Inflammatory macrophage treated with lipopolysaccharide for 1 hour (primary cell): ENCODE measurements around the gene SLC34A1.
"Not testable (repeated sequence)": the region's sequence is repeated elsewhere in the genome, so short reads cannot be mapped to it uniquely, and the experiment has no call there.

Experiments
- DNase-seq, 2 donors: peaks; one replicate each; pipeline ENCODE4 v3.0.0-alpha.2; 2020 to 2022

Gene SLC34A1

DNA sequence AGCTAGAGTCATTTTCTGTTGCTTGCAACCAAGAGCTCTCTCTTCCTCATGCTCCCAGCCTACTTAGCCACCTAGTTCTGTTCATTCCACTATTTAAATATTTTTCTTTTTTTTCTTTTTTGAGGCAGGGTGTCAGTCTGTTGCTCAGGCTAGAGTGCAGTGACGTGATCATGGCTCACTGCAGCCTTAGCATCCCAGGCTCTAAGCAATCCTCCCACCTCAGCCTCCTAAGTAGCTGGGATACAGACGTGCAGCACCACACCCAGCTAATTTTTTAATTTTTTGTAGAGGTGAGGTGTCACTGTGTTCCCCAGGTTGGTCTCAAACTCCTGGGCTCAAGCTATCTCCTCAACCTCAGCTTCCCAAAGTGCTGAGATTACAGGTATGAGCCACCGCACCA, 30.2 kb downstream of the SLC34A1 start:
- DNase-seq, result no peak

DNA sequence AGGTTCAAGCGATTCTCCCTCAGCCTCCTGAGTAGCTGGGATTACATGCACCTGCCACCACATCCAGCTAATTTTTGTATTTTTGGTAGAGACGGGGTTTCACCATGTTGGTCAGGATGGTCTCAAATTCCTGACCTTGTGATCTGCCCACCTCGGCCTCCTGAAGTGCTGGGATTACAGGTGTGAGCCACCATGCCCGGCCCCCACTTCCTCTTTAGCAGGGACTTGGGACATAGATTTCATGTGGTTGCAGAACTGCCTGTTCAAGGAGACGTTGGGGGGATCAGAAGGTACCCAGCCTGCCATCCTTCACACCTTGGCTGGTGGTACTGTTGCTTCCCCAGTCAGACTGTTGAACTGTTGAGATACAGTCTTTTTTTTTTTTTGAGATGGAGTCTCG, 32.8 kb downstream of the SLC34A1 start:
- DNase-seq, result not testable (repeated sequence)

DNA sequence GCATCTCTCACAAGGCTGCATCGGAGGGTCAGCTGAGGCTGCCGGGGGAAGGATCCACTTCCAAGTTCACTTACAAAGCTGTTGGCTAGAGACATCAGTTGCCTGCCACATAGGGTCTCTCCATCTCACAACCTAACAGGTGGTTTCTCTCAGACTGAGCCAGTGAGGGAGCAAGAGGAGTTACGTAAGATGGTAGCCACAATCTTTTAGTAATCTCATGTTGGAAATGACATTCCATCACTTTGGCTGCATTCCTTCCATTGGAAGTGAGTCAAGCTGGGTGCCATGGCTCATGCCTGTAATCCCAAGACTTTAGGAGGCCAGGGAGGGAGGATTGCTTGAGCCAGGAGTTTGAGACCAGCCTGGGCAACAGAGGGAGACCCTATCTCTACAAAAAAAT, 34.8 kb downstream of the SLC34A1 start:
- DNase-seq, result no peak

DNA sequence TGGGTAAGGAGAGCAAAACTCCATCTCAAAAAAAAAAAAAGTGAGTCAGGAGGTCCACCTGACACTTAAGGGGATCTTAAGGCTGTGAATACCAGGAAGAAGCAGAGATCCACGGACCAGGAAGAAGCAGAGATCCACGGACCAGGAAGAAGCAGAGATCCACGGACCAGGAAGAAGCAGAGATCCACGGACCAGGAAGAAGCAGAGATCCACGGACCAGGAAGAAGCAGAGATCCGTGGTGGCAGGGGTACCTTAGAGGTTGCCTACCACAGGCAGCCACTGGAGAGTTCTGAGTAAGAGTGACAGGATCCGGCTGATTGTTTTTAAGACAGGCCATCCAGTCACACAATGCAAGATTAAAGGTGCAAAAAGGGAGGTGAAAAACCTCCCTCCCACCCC, 36.2 kb downstream of the SLC34A1 start:
- DNase-seq, result not testable (repeated sequence)

DNA sequence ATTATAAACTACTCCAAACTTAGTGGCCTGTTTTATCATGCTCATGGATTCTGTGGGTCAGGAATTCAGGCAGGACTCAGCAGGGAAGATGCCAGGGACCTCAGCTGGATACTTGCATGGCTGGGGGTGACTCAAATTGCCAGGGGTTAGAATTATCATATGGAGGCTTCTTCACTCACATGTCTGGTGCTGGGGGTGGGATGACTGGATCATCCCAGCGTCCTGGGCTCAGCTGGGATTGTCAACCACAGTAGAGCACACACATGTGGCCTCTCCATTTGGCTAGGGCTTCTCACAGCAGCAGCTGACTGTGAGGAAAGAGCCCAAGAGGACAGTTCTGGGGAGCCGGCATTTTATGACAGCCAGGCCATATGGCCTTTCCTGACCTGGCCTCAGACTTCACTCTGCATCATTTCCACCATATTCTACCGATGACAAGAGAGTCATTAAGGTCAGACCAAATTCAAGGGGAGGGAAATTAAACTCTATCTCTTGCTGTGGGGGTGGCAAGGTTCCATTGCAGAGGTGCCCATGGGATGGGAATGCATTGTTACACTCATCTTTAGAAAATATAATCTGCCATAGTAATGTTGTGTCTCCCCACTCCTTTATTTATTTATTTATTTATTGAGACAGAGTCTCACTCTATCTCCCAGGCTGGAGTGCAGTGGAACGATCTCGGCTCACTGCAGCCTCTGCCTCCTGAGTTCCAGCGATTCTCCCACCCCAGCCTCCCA, 37.0 kb downstream of the SLC34A1 start:
- DNase-seq, result no peak

DNA sequence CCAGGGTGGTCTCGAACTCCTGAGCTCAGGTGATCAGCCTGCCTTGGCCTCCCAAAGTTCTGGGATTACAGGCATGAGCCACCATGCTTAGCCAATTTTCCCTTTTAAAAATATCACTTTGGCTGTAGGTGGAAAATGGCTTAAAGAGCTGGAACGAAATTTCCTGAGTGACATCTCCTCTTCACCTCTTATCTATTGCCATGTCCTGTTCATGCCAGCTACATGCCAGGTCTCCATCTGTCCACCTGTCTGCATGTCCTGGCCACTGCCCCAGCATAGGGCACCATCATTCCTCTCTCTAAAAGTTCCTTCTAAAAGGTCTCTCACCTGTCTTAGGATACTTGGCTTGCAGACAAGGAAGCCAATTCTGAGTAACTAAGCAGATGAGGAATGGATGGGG, 39.4 kb downstream of the SLC34A1 start:
- DNase-seq, result no peak

DNA sequence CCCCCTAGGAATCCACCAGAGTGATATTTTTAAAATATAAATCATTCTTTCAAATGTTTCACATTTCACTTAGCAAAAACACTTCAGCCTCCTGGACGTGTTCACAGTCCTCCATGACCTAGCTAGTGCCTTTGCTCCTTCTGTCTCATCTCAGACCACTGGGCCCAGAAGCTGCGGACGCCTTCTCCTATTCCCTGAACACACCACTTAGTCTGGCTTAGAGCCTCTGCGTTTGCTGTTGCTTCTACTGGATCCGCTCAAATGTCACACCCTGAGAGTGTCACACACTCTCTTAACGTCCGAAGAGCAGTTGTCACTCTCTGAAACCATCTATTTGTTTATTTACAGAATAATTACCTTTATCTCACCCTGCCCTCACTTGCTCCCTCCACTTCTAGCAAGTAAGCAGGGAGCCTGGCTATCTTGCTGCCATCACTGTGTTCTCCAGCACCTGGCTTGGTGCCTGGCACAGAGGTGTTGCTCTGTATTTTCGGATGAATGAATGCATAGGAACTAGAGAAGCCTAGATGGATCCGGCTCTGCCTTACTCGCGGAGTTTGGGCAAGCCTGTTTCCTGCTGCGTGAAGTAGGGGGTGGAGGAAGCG, 41.1 kb downstream of the SLC34A1 start:
- no peak for DNase-seq

DNA sequence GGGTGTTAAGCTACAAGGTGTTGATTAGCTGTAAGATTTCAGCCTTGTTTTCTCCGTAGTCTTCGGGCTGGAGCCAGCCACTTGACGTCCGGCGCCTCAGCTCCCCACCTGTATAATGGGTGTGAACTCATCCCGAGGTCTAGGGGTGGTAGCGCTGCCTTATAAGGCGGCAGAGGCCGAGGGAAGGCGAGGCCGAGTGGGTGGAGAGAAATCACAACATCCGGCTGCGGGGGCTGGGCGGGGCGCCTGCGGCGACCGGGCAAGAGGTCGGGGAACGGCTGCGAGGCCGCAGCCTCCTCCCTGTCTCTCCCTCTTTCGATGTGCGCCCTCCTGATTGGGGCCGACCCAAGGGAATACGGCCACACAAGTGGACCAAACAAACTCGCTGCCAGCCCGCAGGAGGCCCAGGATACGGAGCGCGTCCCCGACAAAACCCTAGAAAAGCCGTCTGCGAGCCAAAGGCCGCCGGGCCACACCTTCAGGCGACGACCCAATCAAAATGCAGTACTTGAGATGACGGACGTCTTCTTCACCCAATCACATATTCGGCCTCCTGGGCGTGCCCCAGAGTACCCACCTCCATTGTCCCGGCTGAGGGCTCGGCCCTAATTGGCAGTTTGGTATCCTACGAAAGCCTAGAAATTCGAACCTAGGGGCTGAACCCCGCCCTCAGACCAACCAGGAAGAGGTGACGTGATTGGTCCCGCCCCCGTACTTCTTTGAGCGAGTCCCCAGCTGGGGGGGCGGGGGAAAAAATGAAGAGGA, 41.7 kb downstream of the SLC34A1 start:
- DNase-seq, result peak; percentile 100

DNA sequence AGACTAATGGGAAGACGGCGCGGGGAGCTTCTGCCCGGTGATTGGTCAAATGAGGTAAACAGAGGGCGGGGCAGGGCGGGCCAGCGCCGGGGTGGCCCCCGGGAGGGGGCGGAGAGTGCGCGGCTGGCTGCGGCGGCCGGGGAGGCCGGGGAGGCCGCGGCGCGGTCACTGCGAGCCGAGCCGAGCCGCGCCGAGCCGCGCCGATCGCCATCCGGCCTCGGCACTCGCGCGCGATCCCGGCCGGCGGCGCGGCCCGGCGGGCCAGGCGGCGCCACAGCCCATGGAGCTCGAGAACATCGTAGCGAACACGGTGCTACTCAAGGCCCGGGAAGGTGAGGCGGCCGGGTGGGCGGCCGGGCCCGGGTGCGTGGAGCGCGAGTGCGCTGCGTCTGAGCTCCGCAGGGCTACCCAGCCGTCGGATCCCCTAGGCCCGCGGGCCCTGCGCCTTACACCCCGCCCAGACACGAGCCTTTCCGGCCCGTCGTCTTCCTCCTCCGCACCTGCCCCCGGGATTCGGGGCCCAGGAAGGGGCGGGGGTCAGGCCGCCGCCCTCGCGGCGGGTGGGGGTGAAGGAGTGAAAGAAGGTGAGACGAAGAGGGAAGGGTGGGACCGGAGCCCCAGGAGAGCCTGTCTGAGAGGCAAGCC, 42.5 kb downstream of the SLC34A1 start, which contains the start of gene GRK6:
Gene GRK6 (plus strand): TSS at position 111 of the 645 bp plus-strand sequence. CDS start 170 bp downstream, at position 281.
- no peak for DNase-seq

DNA sequence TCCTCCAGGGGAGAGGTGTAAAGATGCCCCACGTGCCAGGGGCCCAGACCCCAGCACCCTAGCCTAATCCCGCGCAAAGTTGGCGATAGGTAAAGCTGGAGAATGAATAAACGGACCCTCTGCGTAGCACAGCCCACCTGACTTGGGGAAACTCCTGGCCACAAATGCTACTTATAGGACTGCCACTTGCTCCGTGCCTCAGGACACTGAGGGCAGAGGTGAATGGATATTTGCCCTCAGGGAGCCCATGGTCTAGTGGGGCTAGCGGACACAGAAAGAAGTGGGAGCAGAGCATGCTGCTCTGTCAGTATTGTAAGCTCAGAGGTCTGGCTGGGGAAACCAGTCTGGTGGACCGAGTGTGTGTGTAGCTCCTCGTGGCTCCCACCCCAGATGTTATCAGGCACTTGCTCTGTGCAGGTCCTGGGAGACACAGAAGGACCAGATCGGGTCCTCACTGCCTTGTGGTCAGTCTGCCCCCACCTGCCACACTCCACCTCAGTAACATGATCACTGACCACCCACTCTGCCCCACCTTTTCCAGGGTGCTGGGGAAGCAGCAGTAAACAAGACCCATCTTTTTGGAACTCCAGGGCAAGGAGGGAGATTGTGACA, 43.1 kb downstream of the SLC34A1 start:
- no peak for DNase-seq

DNA sequence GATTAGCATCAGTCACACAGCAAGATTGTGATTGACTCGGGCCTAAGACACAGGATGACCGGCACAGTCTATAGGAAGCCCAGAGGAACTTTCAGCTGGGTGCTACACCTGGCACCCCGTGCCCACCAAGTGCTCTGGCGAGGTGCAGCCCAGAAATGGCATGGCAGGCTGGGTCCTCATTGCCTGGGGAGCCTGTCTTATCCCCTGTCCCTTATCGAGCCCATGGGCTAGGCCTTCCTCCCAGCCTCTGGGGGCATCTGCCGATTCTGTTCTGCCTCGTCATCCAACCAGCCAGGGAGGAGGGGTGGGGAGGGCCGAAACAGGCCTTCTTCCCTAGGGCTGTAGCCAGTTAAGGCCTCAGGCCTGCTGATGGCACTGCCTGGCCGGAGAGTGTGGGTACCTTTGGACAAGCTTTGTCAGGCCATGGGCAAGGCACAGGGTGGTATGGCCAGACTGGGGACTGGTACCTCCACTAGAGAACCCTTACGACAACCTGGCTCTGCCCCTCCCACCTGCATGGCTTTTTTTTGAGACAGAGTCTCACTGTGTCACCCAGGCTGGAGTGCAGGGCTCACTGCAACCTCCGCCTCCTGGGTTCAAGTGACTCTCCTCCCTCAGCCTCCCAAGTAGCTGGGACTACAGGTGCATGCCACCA, 43.8 kb downstream of the SLC34A1 start:
- DNase-seq, result peak; percentile 27 to 28

DNA sequence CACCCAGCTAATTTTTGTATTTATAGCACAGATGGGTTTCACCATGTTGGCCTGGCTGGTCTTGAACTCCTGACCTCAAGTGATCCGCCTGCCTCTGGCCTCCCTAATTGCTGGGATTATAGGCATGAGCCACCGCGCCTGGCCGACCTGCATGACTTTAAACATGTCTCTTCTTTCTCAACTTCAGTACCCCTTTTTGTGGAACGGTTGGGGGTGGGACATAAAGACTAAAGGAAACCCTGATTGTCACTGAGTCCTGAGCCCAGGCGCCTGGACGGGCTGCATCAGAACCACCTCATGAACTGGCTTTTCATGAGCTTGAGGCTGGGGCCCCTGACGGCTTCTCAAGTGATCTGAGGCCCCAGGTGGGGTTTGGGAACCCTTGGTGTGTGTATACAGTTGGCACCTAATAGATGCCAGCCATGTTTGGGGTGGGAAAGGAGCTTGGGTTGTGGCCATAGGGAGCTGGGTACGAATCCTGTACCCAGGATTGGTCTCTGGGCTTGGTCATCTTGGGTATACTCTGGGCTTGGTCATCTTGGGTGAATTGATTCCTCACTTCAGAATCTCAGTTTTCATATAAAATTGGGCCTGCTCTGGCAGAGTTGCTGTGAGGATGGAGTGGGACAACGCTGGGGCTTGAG, 44.5 kb downstream of the SLC34A1 start:
- DNase-seq, result no peak

DNA sequence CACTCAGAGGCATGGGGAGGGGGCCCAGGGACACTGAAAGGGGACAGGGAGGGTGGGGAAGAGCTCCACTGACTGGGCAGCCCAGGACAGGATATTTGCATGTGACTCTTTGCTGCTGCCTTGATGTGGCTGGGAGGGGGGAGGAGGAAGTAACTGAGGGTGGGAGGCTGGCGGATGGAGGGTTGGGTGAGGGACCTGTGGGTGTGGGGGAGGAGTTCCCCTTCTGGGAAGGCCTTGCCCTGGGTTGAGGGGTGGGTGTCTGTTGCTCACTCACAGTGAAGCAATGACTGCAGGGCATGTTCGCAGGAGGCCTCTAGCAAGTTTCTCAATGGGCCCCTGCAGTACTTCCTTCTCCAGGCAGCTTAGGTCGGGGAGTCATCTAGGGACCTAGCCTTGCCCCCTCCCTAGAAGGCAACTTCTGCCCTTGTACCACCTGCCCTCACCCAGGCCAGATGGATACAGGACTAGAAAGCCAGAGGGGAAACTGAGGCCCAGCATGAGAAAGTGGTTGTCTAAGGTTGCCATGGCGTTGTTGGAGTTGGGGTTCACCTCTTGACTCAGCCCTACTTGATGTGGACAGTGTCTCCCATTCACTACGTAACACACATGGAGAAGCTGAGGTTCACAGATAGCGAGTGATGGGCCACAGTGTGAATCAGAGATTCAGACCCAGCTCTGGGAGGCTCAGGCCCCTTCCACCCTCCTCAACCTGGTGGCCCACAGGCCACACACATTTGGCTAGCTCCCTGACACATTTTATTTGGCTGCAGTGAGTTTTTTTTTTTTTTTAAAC, 45.2 kb downstream of the SLC34A1 start:
- peak; percentile 95 to 98 for DNase-seq

DNA sequence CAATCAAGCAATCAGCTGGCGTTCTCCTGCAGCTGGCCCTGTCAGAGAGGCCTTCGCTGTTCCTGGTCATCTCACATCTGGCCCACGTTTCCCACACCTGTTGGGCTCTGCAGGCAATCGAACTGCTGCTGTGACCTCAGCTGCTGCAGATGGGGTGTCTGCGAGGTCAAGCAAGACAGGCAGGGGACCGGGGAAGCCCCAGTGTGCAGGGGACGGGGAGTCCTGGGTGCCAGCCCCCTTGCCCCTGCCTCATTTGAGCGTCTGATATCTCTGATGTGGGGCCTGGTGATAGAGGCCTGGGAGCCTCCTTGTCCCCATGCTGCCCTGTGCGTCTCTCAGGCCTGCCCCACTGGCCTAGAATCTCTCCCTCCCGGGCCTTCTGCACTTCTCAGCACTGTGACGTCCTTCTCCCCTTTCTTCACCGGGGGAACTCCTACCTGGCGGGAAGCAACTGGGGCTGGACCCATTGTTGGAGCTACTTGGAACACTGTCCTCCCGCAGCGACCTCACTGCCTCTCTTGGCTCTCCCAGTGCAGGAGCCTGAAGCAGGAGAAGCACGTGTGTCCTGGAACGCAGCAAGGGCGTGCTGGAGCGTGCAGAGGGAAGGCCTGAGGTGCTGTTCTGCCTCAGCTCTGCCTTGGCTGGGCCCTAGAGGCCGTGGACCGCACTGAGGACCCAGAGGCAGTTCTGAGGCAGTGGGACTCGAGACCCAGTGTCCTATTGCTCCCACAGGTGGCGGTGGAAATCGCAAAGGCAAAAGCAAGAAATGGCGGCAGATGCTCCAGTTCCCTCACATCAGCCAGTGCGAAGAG, 46.1 kb downstream of the SLC34A1 start:
- no peak for DNase-seq

DNA sequence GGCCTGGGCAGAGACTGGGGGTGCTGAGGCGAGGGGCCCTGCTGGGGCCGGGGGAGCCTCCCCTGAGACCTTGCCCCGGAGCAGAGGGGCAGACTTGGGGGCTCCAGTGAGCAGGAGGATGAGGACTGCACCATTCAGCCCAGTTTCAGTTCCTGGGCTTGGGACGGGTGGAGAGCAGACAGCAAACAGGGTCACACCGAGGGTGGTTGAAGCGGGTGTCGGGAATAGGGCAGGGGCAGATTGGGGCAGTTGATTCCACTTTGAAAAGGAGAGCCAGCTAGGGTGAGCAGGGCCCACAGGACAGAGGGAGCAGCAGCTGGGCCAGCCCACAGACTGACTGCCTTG, 46.7 kb downstream of the SLC34A1 start:
- DNase-seq, result no peak

DNA sequence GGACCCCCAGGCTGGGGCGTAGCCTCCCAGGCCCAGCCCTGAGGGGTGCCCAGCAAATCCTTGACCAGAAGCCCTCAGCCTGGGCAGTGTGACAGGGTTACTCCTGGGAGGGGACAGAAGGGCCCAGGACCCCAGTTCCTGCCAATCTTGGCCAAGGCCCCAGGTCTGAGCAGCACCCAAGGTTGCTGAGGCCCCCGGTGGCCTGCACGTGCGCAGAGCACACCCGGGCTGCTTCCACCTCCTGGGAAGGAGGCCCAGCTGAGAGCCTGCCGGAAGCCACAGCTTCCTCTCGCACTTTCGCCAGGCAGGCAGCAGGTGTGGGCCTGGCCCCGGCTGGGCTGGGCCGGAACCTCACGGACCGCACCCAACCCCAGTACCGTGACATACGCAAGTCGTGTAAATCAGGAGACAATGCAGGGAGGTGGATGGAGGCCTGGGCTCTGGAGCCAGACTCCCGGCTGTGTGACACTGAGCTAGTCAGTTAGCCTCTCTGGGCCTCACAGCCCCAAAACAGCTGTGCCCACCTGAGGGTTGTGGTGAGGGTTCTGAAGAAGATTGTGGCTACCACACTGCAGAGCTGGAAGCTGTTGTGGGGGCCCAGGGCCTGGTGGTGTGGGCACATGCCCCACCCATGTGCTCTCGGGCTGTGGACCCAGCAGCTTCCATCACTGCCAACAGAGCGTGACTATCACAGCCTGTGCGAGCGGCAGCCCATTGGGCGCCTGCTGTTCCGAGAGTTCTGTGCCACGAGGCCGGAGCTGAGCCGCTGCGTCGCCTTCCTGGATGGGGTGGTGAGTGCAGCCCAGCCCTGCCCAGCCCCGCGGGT, 47.3 kb downstream of the SLC34A1 start:
- DNase-seq, result no peak

DNA sequence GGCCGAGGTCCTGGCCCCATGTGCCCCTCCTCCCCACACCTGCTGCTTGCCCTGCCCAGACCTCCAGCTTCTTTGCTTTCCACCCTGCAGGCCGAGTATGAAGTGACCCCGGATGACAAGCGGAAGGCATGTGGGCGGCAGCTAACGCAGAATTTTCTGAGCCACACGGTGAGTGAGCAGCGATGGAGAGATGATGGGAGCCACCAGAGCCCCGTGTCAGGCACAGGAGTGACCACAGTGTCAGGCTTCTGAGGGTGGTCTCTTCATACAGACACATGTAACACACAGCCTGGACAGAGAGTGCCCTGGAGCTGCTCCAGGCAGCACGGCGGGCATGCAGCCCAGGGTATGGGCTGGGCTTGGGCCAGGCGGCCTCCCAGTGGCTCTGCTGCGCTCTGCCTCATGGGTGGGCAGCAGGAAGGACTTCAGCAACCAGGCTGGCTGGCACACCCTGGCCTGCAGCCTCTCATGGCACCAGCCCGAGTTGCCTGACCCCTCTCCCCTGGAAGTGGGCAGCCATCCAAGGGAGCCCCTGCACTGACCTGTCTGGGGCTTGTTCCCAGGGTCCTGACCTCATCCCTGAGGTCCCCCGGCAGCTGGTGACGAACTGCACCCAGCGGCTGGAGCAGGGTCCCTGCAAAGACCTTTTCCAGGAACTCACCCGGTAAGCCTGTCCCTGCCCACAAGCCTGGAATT, 48.1 kb downstream of the SLC34A1 start:
- DNase-seq, result no peak

DNA sequence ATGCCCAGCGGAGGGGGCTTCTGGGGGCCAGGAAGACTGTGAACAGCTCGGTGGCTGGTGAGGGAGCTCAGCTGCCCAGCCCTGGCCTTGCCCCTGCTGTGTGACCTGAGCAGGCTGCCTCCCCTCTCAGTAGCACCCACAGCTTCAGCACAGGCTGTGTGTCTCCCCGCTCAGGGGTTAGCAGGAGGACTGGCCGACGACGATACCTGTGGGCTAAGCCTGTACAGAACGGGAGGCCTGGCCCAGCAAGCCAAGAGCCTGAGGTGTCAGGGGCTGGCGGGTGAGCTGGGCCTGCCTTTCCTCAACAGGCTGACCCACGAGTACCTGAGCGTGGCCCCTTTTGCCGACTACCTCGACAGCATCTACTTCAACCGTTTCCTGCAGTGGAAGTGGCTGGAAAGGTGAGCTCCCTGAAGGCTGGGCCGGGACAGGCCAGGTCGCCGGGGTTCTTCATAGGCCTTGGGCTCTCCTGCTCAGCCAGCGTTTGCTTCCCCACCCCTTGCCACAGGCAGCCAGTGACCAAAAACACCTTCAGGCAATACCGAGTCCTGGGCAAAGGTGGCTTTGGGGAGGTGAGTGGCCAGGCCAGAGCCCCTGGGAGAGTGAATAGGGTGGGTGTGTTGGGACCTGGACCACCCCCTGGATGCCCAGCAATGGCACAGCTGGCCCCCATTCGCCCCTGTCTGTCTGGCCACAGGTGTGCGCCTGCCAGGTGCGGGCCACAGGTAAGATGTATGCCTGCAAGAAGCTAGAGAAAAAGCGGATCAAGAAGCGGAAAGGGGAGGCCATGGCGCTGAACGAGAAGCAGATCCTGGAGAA, 48.8 kb downstream of the SLC34A1 start:
- no peak for DNase-seq
